ENCODE measurements around the gene PAMR1. TPM values are rescaled to one million over a fixed set of nuclear protein-coding genes. Genes with fewer than 3 reads are reported as not detected.

PAMR1 gene
- total RNA-seq, 1 donor from 2014 or later = 5.3 TPM

DNA sequence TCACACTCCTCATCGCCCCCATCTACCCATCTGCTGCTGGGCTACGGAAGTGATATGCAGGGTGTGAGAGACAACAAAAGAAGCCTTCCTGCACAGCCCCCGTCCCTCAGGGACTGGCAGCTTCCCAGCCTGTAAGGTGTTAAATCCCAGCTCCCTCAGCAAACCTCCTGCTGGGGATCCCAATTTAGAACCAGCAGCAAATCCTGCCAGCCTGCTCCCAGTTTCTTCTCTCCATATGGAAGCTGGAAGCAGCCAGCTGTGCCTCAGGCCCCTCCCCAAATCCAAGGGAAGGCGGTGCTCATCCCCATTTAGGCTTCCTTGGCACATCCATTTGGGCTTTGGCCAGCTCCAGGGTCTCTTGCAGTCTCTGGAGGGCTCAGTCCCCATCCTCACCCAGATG lies 47.5 kb downstream of the PAMR1 start:
- TF ChIP-seq, protein P1, sequence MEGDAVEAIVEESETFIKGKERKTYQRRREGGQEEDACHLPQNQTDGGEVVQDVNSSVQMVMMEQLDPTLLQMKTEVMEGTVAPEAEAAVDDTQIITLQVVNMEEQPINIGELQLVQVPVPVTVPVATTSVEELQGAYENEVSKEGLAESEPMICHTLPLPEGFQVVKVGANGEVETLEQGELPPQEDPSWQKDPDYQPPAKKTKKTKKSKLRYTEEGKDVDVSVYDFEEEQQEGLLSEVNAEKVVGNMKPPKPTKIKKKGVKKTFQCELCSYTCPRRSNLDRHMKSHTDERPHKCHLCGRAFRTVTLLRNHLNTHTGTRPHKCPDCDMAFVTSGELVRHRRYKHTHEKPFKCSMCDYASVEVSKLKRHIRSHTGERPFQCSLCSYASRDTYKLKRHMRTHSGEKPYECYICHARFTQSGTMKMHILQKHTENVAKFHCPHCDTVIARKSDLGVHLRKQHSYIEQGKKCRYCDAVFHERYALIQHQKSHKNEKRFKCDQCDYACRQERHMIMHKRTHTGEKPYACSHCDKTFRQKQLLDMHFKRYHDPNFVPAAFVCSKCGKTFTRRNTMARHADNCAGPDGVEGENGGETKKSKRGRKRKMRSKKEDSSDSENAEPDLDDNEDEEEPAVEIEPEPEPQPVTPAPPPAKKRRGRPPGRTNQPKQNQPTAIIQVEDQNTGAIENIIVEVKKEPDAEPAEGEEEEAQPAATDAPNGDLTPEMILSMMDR (IDR thresholded peaks at IDR 0.05; ENCODE audit: insufficient read depth, low read length, severe bottlenecking) = no peak
- Histone ChIP-seq H3K36me3 (ENCODE audit: control insufficient read depth, insufficient read depth, low read length) (no peaks in the 10 kb centered on the region), H3K27me3 (ENCODE audit: control insufficient read depth, insufficient read depth, low read length) (peaks cover 3% of the 10 kb centered on the region), H3K4me3 (ENCODE audit: low read depth, low read length) (no peak overlapping the region)
- FAIRE-seq (no peak), DNase-seq (ENCODE audit: low read depth) (no peak)

DNA sequence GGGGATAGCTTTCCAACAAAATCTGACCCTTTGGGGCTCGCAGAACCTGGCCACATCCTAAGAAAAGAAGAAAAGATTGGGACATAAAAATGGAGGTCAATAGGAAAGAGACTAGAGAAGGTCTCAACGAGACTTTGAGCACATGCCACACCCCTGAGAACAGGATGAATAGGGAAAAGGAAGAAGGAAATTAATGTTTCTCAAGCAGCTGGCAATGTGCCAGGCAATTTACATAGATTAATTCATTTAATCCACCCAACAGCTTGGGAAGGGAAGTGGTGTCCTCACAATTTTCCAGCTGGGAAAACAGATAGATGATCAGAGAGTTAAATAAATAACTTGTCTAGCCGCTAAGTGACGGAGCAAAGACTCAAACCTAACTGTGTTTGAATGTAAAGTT lies 50.7 kb downstream of the PAMR1 start:
- no peak overlapping the region for H3K4me3 ChIP-seq (ENCODE audit: low read depth, low read length)
- no peak for FAIRE-seq
- H3K36me3 ChIP-seq (ENCODE audit: control insufficient read depth, insufficient read depth, low read length) = no peaks in the 10 kb centered on the region
- no peak for DNase-seq (ENCODE audit: low read depth)
- H3K27me3 ChIP-seq (ENCODE audit: control insufficient read depth, insufficient read depth, low read length) = peaks cover 8% of the 10 kb centered on the region
- TF ChIP-seq, protein P1 (IDR thresholded peaks at IDR 0.05; ENCODE audit: insufficient read depth, low read length, severe bottlenecking) = no peak

DNA sequence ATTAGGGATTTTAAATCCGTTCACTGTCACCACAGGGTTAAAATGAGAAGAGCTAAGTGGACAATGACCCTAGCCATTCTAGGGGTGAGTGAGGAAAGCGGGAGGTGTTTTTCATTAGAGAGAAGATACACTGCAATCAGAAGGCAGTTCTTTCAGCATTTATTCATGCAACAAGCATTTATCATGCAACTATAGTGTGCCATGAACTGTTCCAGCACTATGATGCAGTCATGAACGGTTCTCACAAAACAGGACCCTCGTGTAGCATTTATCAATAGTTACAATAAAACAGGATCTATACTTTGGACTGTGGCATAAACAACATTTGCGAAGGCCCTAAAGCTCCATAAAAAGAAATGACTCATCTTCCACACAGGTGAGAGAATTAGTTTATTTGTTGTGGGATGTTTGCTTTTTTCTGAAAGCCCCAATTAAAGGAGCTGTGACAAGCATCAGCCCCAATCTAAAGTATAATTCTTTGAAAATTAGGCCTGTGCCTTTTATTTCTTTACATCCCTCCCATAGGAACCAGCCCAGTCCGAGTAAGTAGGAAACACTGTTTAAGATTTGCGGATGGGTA lies 51.5 kb downstream of the PAMR1 start:
- no peak for FAIRE-seq
- peaks cover 6% of the 10 kb centered on the region for H3K27me3 ChIP-seq (ENCODE audit: control insufficient read depth, insufficient read depth, low read length)

DNA sequence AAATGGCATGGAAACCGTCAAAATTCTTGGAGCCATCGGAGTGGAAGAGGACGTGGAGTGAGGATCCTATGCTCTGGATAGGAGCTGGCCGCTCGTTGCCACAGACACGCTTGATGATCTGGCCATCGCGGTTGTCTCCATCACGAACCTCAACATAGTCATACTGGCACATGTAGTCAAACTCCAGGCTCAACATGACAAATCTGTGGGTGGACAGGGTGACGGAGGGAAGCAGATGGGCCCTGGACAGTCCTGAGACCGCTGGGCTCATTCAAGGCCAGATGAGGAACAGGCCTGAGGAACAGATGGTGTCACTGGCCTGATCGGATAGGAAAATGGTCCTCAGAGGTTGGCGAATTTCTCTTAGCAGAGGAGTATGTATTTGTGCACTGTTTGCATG lies 54.8 kb downstream of the PAMR1 start:
- peaks cover 5% of the 10 kb centered on the region for H3K27me3 ChIP-seq (ENCODE audit: control insufficient read depth, insufficient read depth, low read length)
- no peak overlapping the region for H3K4me3 ChIP-seq (ENCODE audit: low read depth, low read length)
- FAIRE-seq (peak; percentile 64), DNase-seq (ENCODE audit: low read depth) (no peak)
- no peaks in the 10 kb centered on the region for H3K36me3 ChIP-seq (ENCODE audit: control insufficient read depth, insufficient read depth, low read length)
- TF ChIP-seq, protein P1 (IDR thresholded peaks at IDR 0.05; ENCODE audit: insufficient read depth, low read length, severe bottlenecking) = no peak

More for the DNA sequence above, 51.5 kb downstream of the PAMR1 start:
- no peak overlapping the region for H3K4me3 ChIP-seq (ENCODE audit: low read depth, low read length)
- DNase-seq (ENCODE audit: low read depth) = no peak
- TF ChIP-seq, protein P1 (IDR thresholded peaks at IDR 0.05; ENCODE audit: insufficient read depth, low read length, severe bottlenecking) = no peak
- no peaks in the 10 kb centered on the region for H3K36me3 ChIP-seq (ENCODE audit: control insufficient read depth, insufficient read depth, low read length)

DNA sequence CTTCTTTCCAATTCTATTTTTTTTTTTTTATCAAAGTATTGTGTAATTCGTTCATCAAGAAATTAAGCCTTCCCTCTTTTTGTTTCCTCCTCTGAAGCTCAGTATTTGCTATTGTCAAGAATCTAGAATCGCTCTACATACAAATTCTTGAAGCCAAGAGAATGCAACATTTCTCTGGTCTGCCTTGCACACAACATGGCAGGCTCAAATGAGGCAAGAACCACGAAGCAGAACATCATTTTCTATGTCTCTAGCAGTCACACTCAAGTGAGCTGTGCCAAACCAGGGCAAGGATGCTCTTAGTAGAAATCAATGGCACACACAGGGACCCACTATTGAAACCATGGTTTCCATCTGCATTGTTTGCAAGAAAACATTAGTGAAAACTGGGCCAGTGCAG lies 59.4 kb downstream of the PAMR1 start:
- no peaks in the 10 kb centered on the region for H3K36me3 ChIP-seq (ENCODE audit: control insufficient read depth, insufficient read depth, low read length)
- no peak overlapping the region for H3K4me3 ChIP-seq (ENCODE audit: low read depth, low read length)
- DNase-seq (ENCODE audit: low read depth) (no peak), FAIRE-seq (no peak)
- TF ChIP-seq, protein P1 (IDR thresholded peaks at IDR 0.05; ENCODE audit: insufficient read depth, low read length, severe bottlenecking) = no peak
- peaks cover 2% of the 10 kb centered on the region for H3K27me3 ChIP-seq (ENCODE audit: control insufficient read depth, insufficient read depth, low read length)

DNA sequence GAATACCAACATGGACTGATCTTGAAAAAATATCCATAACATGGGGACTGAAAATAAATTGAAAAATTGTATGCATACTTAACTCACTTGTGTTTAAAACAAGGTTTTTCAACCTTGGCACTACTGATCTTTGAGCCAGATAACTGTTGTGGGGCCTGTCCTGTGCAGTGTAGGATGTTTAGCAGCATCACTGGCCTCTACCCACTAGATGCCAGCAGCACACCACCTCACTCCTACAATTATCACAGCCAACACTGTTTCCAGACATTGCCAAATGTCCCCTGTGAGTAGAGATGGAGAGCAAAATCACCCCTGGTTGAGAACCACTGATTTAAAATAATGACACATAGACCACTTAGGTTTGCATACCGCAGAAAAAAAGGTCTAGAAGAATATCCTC lies 61.1 kb downstream of the PAMR1 start:
- Histone ChIP-seq H3K27me3 (ENCODE audit: control insufficient read depth, insufficient read depth, low read length) (no peaks in the 10 kb centered on the region), H3K36me3 (ENCODE audit: control insufficient read depth, insufficient read depth, low read length) (no peaks in the 10 kb centered on the region), H3K4me3 (ENCODE audit: low read depth, low read length) (no peak overlapping the region)
- FAIRE-seq (no peak), DNase-seq (ENCODE audit: low read depth) (peak; percentile 7)
- TF ChIP-seq, protein P1 (IDR thresholded peaks at IDR 0.05; ENCODE audit: insufficient read depth, low read length, severe bottlenecking) = peak; percentile 22

Data from bronchial epithelial cell (primary cell).